ENCODE results near the gene GAS6.

Gene GAS6

GRCh38 chr13:113837560-113838355 lies 26.1 kb downstream of the GAS6 start:
- H3K14ac ChIP-seq (ENCODE audit: low read length): peak overlapping the region; percentile 92
- peak overlapping the region; percentile 95 for H4K91ac ChIP-seq (ENCODE audit: low read depth, low read length)
- H3K23ac ChIP-seq (ENCODE audit: low read length): no peak overlapping the region

GRCh38 chr13:113836768-113837559 lies 26.9 kb downstream of the GAS6 start:
- Histone ChIP-seq H3K18ac (ENCODE audit: low read length) (peak overlapping the region; percentile 42), H2AFZ (ENCODE audit: insufficient read depth, low read length, poor library complexity) (peak overlapping the region; percentile 9), H4K91ac (ENCODE audit: low read depth, low read length) (peak overlapping the region; percentile 95), H4K8ac (ENCODE audit: low read depth, low read length) (peak overlapping the region; percentile 77), H2BK120ac (ENCODE audit: insufficient read depth, low read length, poor library complexity) (peak overlapping the region; percentile 96), H3K14ac (ENCODE audit: low read length) (peak overlapping the region; percentile 59), H3K4me1 (ENCODE audit: control insufficient read depth in 1 of 2, insufficient read depth in 2 of 2, low read length in 2 of 2) (peaks cover 32 to 33% of the 10 kb centered on the region in 2 experiments), H3K27me3 (ENCODE audit: insufficient read depth, low read length) (no peaks in the 10 kb centered on the region), H3K23ac (ENCODE audit: low read length) (no peak overlapping the region), H4K12ac (ENCODE audit: low read depth, low read length) (peak overlapping the region; percentile 79), H3K4ac (ENCODE audit: low read depth, low read length) (peak overlapping the region; percentile 86), H3K9ac (ENCODE audit: low read length) (peak overlapping the region; percentile 8), H3K27ac (ENCODE audit: low read depth, low read length) (peak overlapping the region; percentile 96), H2AK5ac (ENCODE audit: low read length) (peak overlapping the region; percentile 94), H3K79me1 (ENCODE audit: low read length) (peaks cover 34% of the 10 kb centered on the region), H3K4me2 (ENCODE audit: low read length) (no peak overlapping the region), H2BK12ac (ENCODE audit: low read length) (peak overlapping the region; percentile 91), H3K4me3 (ENCODE audit: low read depth, low read length) (no peak overlapping the region), H3K79me2 (ENCODE audit: control insufficient read depth, insufficient read depth, low read length, poor library complexity) (peaks cover 14% of the 10 kb centered on the region), H3K9me3 (ENCODE audit: insufficient read depth, low read depth, low read length) (no peaks in the 10 kb centered on the region), H3K36me3 (ENCODE audit: control insufficient read depth in 1 of 2, insufficient read depth in 2 of 2, low read length in 2 of 2) (peaks cover 11 to 12% of the 10 kb centered on the region in 2 experiments), H2BK5ac (ENCODE audit: low read depth, low read length, poor library complexity) (peak overlapping the region; percentile 89)
- peak in 1 of 2 donors; percentile 19 for DNase-seq
- WGBS (ENCODE audit: extremely low coverage, insufficient coverage, insufficient read length): no CpG with 5 or more reads among the region's 19 CpGs

More at GRCh38 chr13:113837560-113838355, 26.1 kb downstream of the GAS6 start:
- H4K12ac ChIP-seq (ENCODE audit: low read depth, low read length): peak overlapping the region; percentile 79
- H3K4ac ChIP-seq (ENCODE audit: low read depth, low read length): peak overlapping the region; percentile 86
- peak overlapping the region; percentile 96 for H2BK120ac ChIP-seq (ENCODE audit: insufficient read depth, low read length, poor library complexity)
- peaks cover 9 to 12% of the 10 kb centered on the region in 2 experiments for H3K36me3 ChIP-seq (ENCODE audit: control insufficient read depth in 1 of 2, insufficient read depth in 2 of 2, low read length in 2 of 2)
- peaks cover 34% of the 10 kb centered on the region for H3K79me1 ChIP-seq (ENCODE audit: low read length)
- peak overlapping the region; percentile 91 for H2BK12ac ChIP-seq (ENCODE audit: low read length)
- peak overlapping the region; percentile 8 for H3K9ac ChIP-seq (ENCODE audit: low read length)
- peak overlapping the region; percentile 82 for H4K8ac ChIP-seq (ENCODE audit: low read depth, low read length)
- peak overlapping the region; percentile 8 for H3K4me2 ChIP-seq (ENCODE audit: low read length)
- no CpG with 5 or more reads among the region's 16 CpGs for WGBS (ENCODE audit: extremely low coverage, insufficient coverage, insufficient read length)
- H3K27ac ChIP-seq (ENCODE audit: low read depth, low read length): peak overlapping the region; percentile 96
- peak; percentile 39 to 48 for DNase-seq
- H3K27me3 ChIP-seq (ENCODE audit: insufficient read depth, low read length): no peaks in the 10 kb centered on the region
- H2AFZ ChIP-seq (ENCODE audit: insufficient read depth, low read length, poor library complexity): peak overlapping the region; percentile 76
- H2BK5ac ChIP-seq (ENCODE audit: low read depth, low read length, poor library complexity): peak overlapping the region; percentile 89
- H3K79me2 ChIP-seq (ENCODE audit: control insufficient read depth, insufficient read depth, low read length, poor library complexity): peaks cover 14% of the 10 kb centered on the region
- peak overlapping the region; percentile 91 for H3K18ac ChIP-seq (ENCODE audit: low read length)
- no peak overlapping the region for H3K4me3 ChIP-seq (ENCODE audit: low read depth, low read length)
- no peaks in the 10 kb centered on the region for H3K9me3 ChIP-seq (ENCODE audit: insufficient read depth, low read depth, low read length)
- H3K4me1 ChIP-seq (ENCODE audit: control insufficient read depth in 1 of 2, insufficient read depth in 2 of 2, low read length in 2 of 2): peaks cover 36 to 39% of the 10 kb centered on the region in 2 experiments
- H2AK5ac ChIP-seq (ENCODE audit: low read length): peak overlapping the region; percentile 78

GRCh38 chr13:113835461-113836270 lies 28.2 kb downstream of the GAS6 start:
- Histone ChIP-seq H2AK5ac (ENCODE audit: low read length) (peak overlapping the region; percentile 29), H3K18ac (ENCODE audit: low read length) (no peak overlapping the region), H3K4me3 (ENCODE audit: low read depth, low read length) (no peak overlapping the region), H4K12ac (ENCODE audit: low read depth, low read length) (no peak overlapping the region), H2BK120ac (ENCODE audit: insufficient read depth, low read length, poor library complexity) (peak overlapping the region; percentile 35), H3K36me3 (ENCODE audit: control insufficient read depth in 1 of 2, insufficient read depth in 2 of 2, low read length in 2 of 2) (peaks cover 12 to 13% of the 10 kb centered on the region in 2 experiments), H3K4ac (ENCODE audit: low read depth, low read length) (no peak overlapping the region), H2AFZ (ENCODE audit: insufficient read depth, low read length, poor library complexity) (no peak overlapping the region), H3K9ac (ENCODE audit: low read length) (no peak overlapping the region), H3K79me1 (ENCODE audit: low read length) (peaks cover 34% of the 10 kb centered on the region), H3K79me2 (ENCODE audit: control insufficient read depth, insufficient read depth, low read length, poor library complexity) (peaks cover 14% of the 10 kb centered on the region), H2BK12ac (ENCODE audit: low read length) (peak overlapping the region; percentile 46), H4K91ac (ENCODE audit: low read depth, low read length) (peak overlapping the region; percentile 48), H4K8ac (ENCODE audit: low read depth, low read length) (peak overlapping the region; percentile 19), H3K27ac (ENCODE audit: low read depth, low read length) (peak overlapping the region; percentile 5), H3K4me1 (ENCODE audit: control insufficient read depth in 1 of 2, insufficient read depth in 2 of 2, low read length in 2 of 2) (peaks cover 33 to 36% of the 10 kb centered on the region in 2 experiments), H3K23ac (ENCODE audit: low read length) (no peak overlapping the region), H2BK5ac (ENCODE audit: low read depth, low read length, poor library complexity) (peak overlapping the region; percentile 19), H3K27me3 (ENCODE audit: insufficient read depth, low read length) (no peaks in the 10 kb centered on the region), H3K4me2 (ENCODE audit: low read length) (no peak overlapping the region), H3K9me3 (ENCODE audit: insufficient read depth, low read depth, low read length) (peaks cover 3% of the 10 kb centered on the region), H3K14ac (ENCODE audit: low read length) (peak overlapping the region; percentile 28)
- DNase-seq: peak in 1 of 2 donors; percentile 16
- WGBS (ENCODE audit: extremely low coverage, insufficient coverage, insufficient read length): no CpG with 5 or more reads among the region's 37 CpGs

Data from trophoblast cell (in vitro differentiated cells and primary cell).